Keratinocyte (primary cell): ENCODE data around the gene VTCN1. TPM values are rescaled to one million over a fixed set of nuclear protein-coding genes. Genes with fewer than 3 reads are reported as not detected.

ENCODE experiments used
- DNase-seq: peaks from one replicate; pipeline ENCODE4 v3.0.0-alpha.2; 2011; ENCODE audit warnings: low read depth, missing footprints, low spot score
- FAIRE-seq: peaks from 2 replicates; lab custom pipeline; 2011; peaks lifted over from hg19 to GRCh38; lab: Jason Lieb, UNC
- H2AFZ ChIP-seq: 2 replicates; pipeline ENCODE4 v1.6.0; 2012; ENCODE audit warnings: low read length, control low read depth, inconsistent platforms; ENCODE audit not compliant: control insufficient read depth
- H3K27ac ChIP-seq: 2 replicates; pipeline ENCODE4 v1.5.1; 2011; ENCODE audit warnings: low read length; ENCODE audit not compliant: control insufficient read depth, insufficient read depth
- H3K27me3 ChIP-seq: 3 replicates; pipeline ENCODE4 v1.6.0; 2011; ENCODE audit warnings: low read length; ENCODE audit not compliant: control insufficient read depth, insufficient read depth; ENCODE audit errors: extremely low read depth
- H3K36me3 ChIP-seq, 2 experiments: 2 replicates in 1 of 2; 3 replicates in 1 of 2; pipeline ENCODE4 v1.5.1; 2011; ENCODE audit warnings: low read length in 2 of 2, mild to moderate bottlenecking in 1 of 2; ENCODE audit not compliant: control insufficient read depth in 2 of 2, insufficient read depth in 2 of 2; ENCODE audit errors: extremely low read depth in 1 of 2
- H3K4me1 ChIP-seq: 3 replicates; pipeline ENCODE4 v1.5.1; 2011; ENCODE audit warnings: low read length; ENCODE audit not compliant: control insufficient read depth, insufficient read depth; ENCODE audit errors: extremely low read depth
- H3K4me2 ChIP-seq: 3 replicates; pipeline ENCODE4 v1.6.0; 2011; ENCODE audit warnings: low read depth, low read length; ENCODE audit not compliant: control insufficient read depth, insufficient read depth; ENCODE audit errors: extremely low read depth
- H3K4me3 ChIP-seq, 3 experiments: fragments of 200-600 bp in 1 of 3; sonication (generic) in 1 of 3; 2 replicates in 2 of 3; 3 replicates in 1 of 3; pipeline ENCODE4 v1.5.1; 2011 to 2016; ENCODE audit warnings: low read length in 3 of 3, mild to moderate bottlenecking in 3 of 3, control low read depth in 2 of 3, inconsistent platforms in 1 of 3, low read depth in 1 of 3, mixed read lengths in 1 of 3, mixed run types in 1 of 3, moderate library complexity in 1 of 3; ENCODE audit not compliant: control insufficient read depth in 2 of 3, insufficient read depth in 2 of 3; ENCODE audit errors: extremely low read depth in 1 of 3
- H3K79me2 ChIP-seq: 2 replicates; pipeline ENCODE4 v1.6.0; 2012; ENCODE audit warnings: low read length; ENCODE audit not compliant: control insufficient read depth, insufficient read depth
- H3K9ac ChIP-seq: 3 replicates; pipeline ENCODE4 v1.6.0; 2011; ENCODE audit warnings: low read length; ENCODE audit not compliant: control insufficient read depth, insufficient read depth; ENCODE audit errors: extremely low read depth
- H3K9me1 ChIP-seq: 3 replicates; pipeline ENCODE4 v1.6.0; 2011; ENCODE audit warnings: low read length; ENCODE audit not compliant: control insufficient read depth, insufficient read depth; ENCODE audit errors: extremely low read depth
- H3K9me3 ChIP-seq: 2 replicates; pipeline ENCODE4 v1.5.1; 2012; ENCODE audit warnings: low read depth, low read length; ENCODE audit not compliant: control insufficient read depth
- H4K20me1 ChIP-seq: 3 replicates; pipeline ENCODE4 v1.6.0; 2011; ENCODE audit warnings: low read length; ENCODE audit not compliant: control insufficient read depth, insufficient read depth; ENCODE audit errors: extremely low read depth
- CTCF ChIP-seq, 3 experiments: IDR thresholded peaks in 1 of 3; conservative IDR thresholded peaks in 1 of 3; optimal IDR thresholded peaks in 1 of 3; 2 replicates in 2 of 3; 3 replicates in 1 of 3; pipeline versions ENCODE3 to v1.5.1; 2011; ENCODE audit warnings: low read length in 3 of 3, mild to moderate bottlenecking in 3 of 3, moderate library complexity in 2 of 3, control low read depth in 1 of 3, inconsistent platforms in 1 of 3; ENCODE audit not compliant: insufficient read depth in 2 of 3; ENCODE audit errors: extremely low read depth in 1 of 3
- EZH2 ChIP-seq: IDR thresholded peaks from one replicate; pipeline ENCODE4 v1.6.1; 2012; ENCODE audit warnings: inconsistent platforms, mild to moderate bottlenecking, low read length, moderate library complexity
- dilution Hi-C: fragments of 300-500 bp; cut with MboI; formaldehyde crosslinking; loops from one replicate; pipeline ENCODE4 v1.7.0; 2020; ENCODE audit warnings: low sequenced_read_pairs; ENCODE audit not compliant: extremely low pct_ligation_motif_present
- polyA plus RNA-seq, 5 experiments: library from polyadenylated mRNA; depleted of rRNA in 3 of 5; stranded (reverse) in 3 of 5; stranded (forward) in 1 of 5; unstranded in 1 of 5; fragments of >200 nt; gene quantifications; 1 replicate in 1 of 5; 2 replicates in 3 of 5; 3 replicates in 1 of 5; pipeline versions ENCODE4 v1.2.1 to v1.2.3, GENCODE V29; 2011 to 2012; ENCODE audit warnings: missing spikeins in 2 of 5, low read depth in 1 of 5, low replicate concordance in 1 of 5

VTCN1 gene
- polyA plus RNA-seq, 1 donor (not counting 4 experiments of a cell fraction or from before 2014, with no cell fraction given) = not detected

GRCh38 chr1:117229217-117229616 is 18.5 kb upstream of the VTCN1 start:
- TF ChIP-seq EZH2 (no peak), CTCF (optimal IDR thresholded peaks at IDR 0.05 in 1 of 3, IDR thresholded peaks at IDR 0.05 in 1 of 3, conservative IDR thresholded peaks at IDR 0.05 in 1 of 3; ENCODE audit: extremely low read depth in 1 of 3, insufficient read depth in 2 of 3, low read length in 3 of 3) (no peak)
- H3K36me3 ChIP-seq = no peaks in the 10 kb centered on the region
- H4K20me1 ChIP-seq = no peaks in the 10 kb centered on the region
- no peak overlapping the region for H3K9ac ChIP-seq
- no peak overlapping the region for H3K27ac ChIP-seq
- DNase-seq = no peak
- no peak for FAIRE-seq
- H3K4me2 ChIP-seq = no peak overlapping the region
- no peaks in the 10 kb centered on the region for H3K79me2 ChIP-seq
- no peaks in the 10 kb centered on the region for H3K9me3 ChIP-seq
- no peaks in the 10 kb centered on the region for H3K27me3 ChIP-seq
- dilution Hi-C loops = no loop called here
- H3K9me1 ChIP-seq = no peaks in the 10 kb centered on the region
- no peak overlapping the region for H3K4me3 ChIP-seq
- H3K4me1 ChIP-seq = no peaks in the 10 kb centered on the region
- no peak overlapping the region for H2AFZ ChIP-seq

- dilution Hi-C loops = no loop called here
These were observed 15.2 kb upstream of the VTCN1 start for GRCh38 chr1:117225931-117226330.

More at GRCh38 chr1:117225931-117226330, 15.2 kb upstream of the VTCN1 start:
- H3K9me1 ChIP-seq = no peaks in the 10 kb centered on the region
- H3K4me2 ChIP-seq = no peak overlapping the region
- no peaks in the 10 kb centered on the region for H4K20me1 ChIP-seq
- no peak overlapping the region for H2AFZ ChIP-seq
- H3K9ac ChIP-seq = no peak overlapping the region
- FAIRE-seq (no peak), DNase-seq (no peak)
- H3K4me1 ChIP-seq = no peaks in the 10 kb centered on the region
- no peaks in the 10 kb centered on the region for H3K79me2 ChIP-seq
- no peak overlapping the region for H3K4me3 ChIP-seq
- no peak overlapping the region for H3K27ac ChIP-seq
- no peaks in the 10 kb centered on the region for H3K9me3 ChIP-seq
- H3K36me3 ChIP-seq = no peaks in the 10 kb centered on the region
- no peaks in the 10 kb centered on the region for H3K27me3 ChIP-seq
- TF ChIP-seq EZH2 (no peak), CTCF (optimal IDR thresholded peaks at IDR 0.05 in 1 of 3, IDR thresholded peaks at IDR 0.05 in 1 of 3, conservative IDR thresholded peaks at IDR 0.05 in 1 of 3; ENCODE audit: extremely low read depth in 1 of 3, insufficient read depth in 2 of 3, low read length in 3 of 3) (no peak)
